MG63 (cell line): ENCODE data around the gene VSIG10L. TPM values are rescaled to one million over a fixed set of nuclear protein-coding genes. Genes with fewer than 3 reads are reported as not detected.
A peak's percentile ranks its signal among the peaks of the same experiment; 100 is the strongest.

Experiments
- DNase-seq: peaks from one replicate; pipeline ENCODE4 v3.0.0-alpha.2; 2020
- H3K27me3 ChIP-seq: fragments of 250-450 bp; sonication (Bioruptor Pico); 2 replicates; pipeline ENCODE4 v1.5.1; 2020; ENCODE audit warnings: mild to moderate bottlenecking, moderate library complexity
- H3K36me3 ChIP-seq: fragments of 250-450 bp; sonication (Bioruptor Pico); 2 replicates; pipeline ENCODE4 v1.5.1; 2020; ENCODE audit warnings: mild to moderate bottlenecking, moderate library complexity
- H3K4me3 ChIP-seq: fragments of 250-450 bp; sonication (Bioruptor Pico); 2 replicates; pipeline ENCODE4 v1.5.1; 2020; ENCODE audit warnings: mild to moderate bottlenecking, moderate library complexity
- H3K9me3 ChIP-seq: fragments of 250-450 bp; sonication (Bioruptor Pico); 2 replicates; pipeline ENCODE4 v1.5.1; 2020; ENCODE audit warnings: mild to moderate bottlenecking, moderate library complexity
- total RNA-seq: library from RNA; depleted of rRNA; stranded (reverse); fragments of >200 nt; shearing (Covaris generic); gene quantifications from 2 replicates; pipeline ENCODE4 v1.2.3, GENCODE V29; 2014; ENCODE audit warnings: low replicate concordance

The VSIG10L gene
- total RNA-seq, 1 experiment from 2014 or later, result 0.95 TPM

DNA sequence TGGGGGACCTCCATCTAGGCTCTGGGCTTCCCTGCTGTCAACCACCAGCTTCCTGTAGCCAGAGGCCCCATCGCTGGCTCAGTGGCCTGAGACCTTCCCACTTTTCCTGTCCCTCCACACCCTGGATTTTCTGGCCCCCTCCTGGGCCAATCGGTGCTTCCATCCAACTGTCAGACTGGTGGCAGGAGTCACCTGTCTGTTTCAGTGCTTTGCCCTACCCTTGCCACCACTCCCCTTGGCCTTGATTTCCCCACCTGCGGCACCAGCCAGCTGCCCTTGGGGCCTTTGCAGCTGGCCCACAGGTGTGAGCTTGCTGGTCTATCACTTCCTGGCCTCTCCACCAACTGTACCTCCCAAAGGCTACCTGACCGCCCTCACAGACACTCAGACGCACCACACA lies 12.5 kb downstream of the VSIG10L start:
- no peaks in the 10 kb centered on the region for H3K36me3 ChIP-seq
- H3K27me3 ChIP-seq, result peaks cover 22% of the 10 kb centered on the region
- DNase-seq, result no peak

DNA sequence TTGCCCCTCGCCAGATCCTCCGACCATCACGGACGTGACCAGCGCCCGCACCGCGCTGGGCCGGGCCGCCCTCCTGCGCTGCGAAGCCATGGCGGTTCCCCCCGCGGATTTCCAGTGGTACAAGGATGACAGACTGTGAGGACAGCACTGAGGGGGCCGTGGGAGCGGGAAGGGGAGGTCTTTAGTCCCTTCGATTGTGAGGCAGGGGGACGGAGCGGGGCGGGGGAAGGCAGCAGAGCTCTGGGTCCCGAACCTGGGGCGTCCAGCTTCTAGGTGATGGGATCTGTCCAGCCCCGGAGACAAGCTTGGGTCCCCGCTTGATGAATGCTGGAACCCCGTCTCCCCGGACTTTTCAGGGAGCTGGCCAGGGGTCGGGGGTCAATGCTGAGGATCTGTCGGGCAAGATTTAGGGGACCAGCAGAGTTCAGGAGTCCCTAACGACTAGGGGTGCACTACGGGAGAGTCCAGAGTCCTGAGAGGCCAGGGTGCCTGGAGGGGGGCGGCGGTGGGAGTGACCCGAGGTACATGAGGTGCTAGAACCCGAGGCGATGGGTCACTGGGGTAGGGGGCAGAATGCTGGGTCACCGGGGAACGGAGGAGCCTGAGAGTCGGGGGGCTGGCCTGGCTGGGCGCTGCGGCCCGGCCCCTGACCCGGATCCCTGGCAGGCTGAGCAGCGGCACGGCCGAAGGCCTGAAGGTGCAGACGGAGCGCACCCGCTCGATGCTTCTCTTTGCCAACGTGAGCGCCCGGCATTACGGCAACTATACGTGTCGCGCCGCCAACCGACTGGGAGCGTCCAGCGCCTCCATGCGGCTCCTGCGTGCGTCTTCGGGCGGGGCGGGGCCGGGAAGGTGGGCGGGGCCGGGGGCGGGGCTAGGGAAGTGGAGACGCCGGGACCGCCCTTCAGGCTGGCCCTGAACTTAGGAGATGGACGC lies 14.6 kb downstream of the VSIG10L start:
- DNase-seq, result peak; percentile 34
- H3K36me3 ChIP-seq, result no peaks in the 10 kb centered on the region
- peaks cover 38% of the 10 kb centered on the region for H3K27me3 ChIP-seq
- H3K9me3 ChIP-seq, result no peaks in the 10 kb centered on the region
- no peak overlapping the region for H3K4me3 ChIP-seq

More for the DNA sequence above, 12.5 kb downstream of the VSIG10L start:
- no peak overlapping the region for H3K4me3 ChIP-seq
- H3K9me3 ChIP-seq, result no peaks in the 10 kb centered on the region

DNA sequence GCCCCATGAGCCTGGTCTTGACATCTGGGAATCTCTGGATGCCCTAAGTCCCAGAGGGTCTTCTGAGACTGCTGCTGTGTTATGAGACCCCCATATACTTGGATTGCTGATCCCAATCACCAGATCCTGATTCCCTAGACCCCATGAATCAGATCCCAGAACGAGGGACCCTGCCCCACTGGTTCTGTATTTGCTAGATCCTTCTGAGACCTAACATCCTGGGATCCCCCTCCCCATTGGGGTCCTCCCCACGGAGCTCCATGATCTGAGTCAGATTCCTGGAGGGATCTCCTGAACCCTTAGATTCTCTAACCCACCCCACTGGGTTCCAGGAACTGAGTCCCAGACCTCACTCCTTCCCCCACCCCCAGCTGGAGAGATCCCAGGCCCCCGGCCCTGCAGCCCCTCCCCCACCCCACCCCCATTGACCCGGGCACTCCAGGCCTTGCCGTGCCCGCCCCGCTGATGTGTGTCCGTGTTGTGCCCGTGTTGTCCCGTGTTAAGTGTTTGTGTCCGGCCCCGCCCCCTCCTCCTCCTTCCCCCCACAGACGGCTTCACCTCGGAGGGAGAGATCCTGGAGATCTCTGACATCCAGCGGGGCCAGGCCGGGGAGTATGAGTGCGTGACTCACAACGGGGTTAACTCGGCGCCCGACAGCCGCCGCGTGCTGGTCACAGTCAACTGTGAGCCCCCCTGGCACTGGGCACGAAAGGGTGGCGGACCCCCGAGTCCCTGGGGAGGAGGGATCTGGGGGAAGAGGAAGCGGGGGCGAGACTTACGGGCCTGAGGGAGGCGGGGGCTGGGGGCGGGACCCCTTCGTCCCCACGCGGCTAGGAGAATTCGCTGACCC lies 15.5 kb downstream of the VSIG10L start:
- Histone ChIP-seq H3K4me3 (no peak overlapping the region), H3K27me3 (peaks cover 38% of the 10 kb centered on the region), H3K36me3 (no peaks in the 10 kb centered on the region), H3K9me3 (no peaks in the 10 kb centered on the region)
- no peak for DNase-seq

DNA sequence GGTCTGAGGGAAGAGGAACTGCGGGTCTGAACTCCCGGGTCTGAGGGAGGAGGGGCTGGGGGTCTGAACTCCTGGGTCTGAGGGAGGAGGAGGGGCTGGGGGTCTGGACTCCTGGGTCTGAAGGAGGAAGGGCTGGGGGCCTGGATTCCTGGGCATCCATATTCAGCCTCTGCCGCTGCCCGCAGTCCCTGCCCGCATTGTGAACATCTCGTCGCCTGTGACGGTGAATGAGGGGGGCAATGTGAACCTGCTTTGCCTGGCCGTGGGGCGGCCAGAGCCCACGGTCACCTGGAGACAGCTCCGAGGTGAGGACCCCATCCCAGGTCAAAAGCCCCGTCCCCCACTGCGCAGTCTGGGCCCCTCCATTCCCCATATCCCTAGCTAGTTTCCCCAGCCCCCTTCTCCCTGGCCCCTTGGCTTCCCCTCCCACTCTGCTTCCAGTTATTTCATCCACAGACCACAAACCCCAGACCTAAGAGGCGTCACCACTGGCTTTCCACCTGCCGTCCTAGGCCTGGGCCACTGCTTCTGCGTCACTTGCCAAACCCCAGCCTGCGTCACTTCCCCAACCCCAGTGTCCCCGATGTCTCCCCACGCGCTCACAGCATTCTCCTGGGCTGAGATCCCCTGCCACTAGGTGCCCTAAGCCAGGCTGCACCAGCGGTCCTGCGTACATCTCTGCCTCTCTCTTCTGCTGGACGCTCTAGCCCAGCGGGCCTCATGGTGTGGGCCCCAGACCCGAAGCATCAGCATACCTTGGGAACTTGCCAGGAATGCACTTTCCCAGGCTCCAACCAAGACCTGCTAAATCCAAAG lies 16.6 kb downstream of the VSIG10L start:
- no peak for DNase-seq

DNA sequence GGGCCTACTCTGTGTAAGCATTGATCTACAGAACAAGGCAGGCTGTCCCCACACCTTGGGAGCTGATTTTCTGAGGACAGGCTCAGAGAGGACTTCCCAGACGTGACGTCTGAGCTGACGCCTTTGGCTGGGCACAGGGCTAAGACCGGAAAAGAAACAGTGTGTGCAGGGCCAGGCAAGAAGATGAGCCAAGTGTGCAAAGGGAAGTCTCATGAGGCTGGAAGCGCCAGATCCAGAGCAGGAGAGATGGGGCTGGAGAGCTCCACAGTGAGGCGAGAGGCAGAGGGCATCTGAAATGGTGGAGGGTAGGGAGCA lies 17.8 kb downstream of the VSIG10L start:
- no peak for DNase-seq
- Histone ChIP-seq H3K4me3 (no peak overlapping the region), H3K9me3 (no peaks in the 10 kb centered on the region)

More for the DNA sequence above, 16.6 kb downstream of the VSIG10L start:
- H3K4me3 ChIP-seq, result no peak overlapping the region
- H3K9me3 ChIP-seq, result no peaks in the 10 kb centered on the region
- H3K27me3 ChIP-seq, result peaks cover 40% of the 10 kb centered on the region
- H3K36me3 ChIP-seq, result no peaks in the 10 kb centered on the region

DNA sequence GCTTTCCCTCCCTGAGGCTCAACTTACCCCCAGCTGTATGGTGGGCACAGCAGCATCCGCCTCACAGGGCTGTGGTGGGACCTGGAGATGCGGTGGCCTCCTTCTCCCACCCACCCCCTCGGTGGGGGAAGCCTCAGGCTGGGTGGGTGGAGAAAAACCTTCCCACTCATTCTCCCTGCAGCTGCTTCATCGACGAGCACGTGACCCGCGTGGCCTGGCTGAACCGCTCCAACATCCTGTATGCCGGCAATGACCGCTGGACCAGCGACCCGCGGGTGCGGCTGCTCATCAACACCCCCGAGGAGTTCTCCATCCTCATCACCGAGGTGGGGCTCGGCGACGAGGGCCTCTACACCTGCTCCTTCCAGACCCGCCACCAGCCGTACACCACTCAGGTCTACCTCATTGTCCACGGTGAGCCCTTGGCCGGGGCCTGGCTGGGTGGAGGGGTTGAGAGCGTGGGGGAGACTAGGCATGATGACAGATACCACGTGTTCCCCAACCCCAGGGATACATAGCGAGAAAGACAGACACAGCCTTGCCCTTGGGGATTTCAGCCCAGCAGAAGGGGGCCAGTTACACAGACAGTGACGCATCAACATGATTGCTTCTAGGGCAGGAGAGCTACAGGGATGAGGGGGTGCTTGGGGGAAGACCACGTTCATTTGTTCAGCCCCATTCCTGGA lies 18.3 kb downstream of the VSIG10L start:
- Histone ChIP-seq H3K36me3 (no peaks in the 10 kb centered on the region), H3K27me3 (peaks cover 40% of the 10 kb centered on the region), H3K9me3 (no peaks in the 10 kb centered on the region), H3K4me3 (no peak overlapping the region)
- no peak for DNase-seq

More for the DNA sequence above, 17.8 kb downstream of the VSIG10L start:
- Histone ChIP-seq H3K36me3 (no peaks in the 10 kb centered on the region), H3K27me3 (peaks cover 40% of the 10 kb centered on the region)

DNA sequence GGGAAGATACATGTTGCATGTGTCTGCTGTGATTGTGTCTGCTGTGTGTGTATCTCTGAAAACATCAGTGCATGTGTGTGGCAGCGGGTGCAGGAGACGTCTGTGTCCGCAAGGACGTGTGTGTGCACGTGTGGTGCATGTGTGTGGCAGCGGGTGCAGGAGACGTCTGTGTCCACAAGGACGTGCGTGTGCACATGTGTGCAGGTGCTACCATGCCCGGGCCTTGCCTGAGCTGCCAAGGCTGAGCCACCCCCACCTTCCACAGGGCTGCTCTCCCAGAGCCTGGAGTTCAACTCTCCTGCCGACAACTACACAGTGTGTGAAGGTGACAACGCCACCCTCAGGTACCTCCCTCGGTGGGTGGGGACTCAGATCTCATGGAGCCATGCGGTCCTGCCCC lies 20.1 kb downstream of the VSIG10L start:
- Histone ChIP-seq H3K36me3 (no peaks in the 10 kb centered on the region), H3K27me3 (peaks cover 33% of the 10 kb centered on the region), H3K9me3 (no peaks in the 10 kb centered on the region), H3K4me3 (no peak overlapping the region)
- no peak for DNase-seq

DNA sequence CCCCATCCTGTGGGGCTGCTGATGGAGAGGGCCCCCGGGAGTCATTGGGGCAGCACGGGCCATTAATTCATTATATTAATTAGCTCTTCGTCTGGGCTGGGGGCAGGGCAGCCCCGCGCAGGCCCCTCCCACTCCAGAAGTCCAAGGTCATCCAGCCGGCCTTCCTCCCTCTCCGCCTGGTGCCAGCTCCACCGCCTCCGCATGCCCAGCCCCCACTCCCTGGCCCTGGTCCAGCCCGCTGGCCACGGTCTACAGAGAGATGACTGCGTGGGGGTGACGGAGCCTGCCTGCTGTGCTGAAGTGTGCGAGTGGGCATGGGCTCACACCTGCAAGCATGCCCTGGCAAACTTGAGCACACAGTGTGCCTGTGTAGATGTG lies 21.7 kb downstream of the VSIG10L start:
- Histone ChIP-seq H3K9me3 (no peaks in the 10 kb centered on the region), H3K27me3 (peaks cover 29% of the 10 kb centered on the region), H3K4me3 (no peak overlapping the region), H3K36me3 (no peaks in the 10 kb centered on the region)
- no peak for DNase-seq

DNA sequence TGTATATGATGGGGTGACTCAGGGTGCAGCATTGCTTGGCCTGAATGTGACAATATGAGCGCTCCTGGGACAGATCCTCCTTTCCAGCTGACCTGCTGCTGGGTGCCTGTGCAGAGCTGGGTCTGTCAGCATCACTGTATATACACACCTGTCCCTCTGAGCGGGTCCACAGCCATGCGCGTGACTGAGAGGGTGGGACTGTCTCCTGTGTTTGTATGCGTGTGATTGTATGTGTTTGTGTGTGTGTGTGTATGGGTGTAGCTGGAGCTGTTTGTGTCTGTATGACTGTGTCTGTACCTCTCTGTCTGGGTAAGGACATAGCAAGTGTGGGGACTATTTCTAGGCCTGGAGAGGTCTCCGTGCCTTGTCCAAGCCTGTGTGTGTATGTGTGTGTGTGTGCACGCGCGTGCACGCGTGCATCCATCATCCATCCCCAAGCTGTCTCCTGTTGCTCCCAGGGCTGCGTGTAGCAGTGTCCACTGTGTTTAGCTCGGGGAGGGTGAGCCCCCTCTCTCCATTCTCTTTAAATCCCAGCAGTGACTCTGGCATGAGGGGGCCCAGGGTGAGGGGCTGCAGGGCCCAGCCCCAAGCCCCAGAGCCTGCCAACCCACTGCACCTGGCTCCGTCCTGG lies 22.2 kb downstream of the VSIG10L start:
- Histone ChIP-seq H3K27me3 (peaks cover 26% of the 10 kb centered on the region), H3K36me3 (no peaks in the 10 kb centered on the region), H3K9me3 (no peaks in the 10 kb centered on the region; the same call in 1 of the 2 replicates), H3K4me3 (no peak overlapping the region)
- no peak for DNase-seq

DNA sequence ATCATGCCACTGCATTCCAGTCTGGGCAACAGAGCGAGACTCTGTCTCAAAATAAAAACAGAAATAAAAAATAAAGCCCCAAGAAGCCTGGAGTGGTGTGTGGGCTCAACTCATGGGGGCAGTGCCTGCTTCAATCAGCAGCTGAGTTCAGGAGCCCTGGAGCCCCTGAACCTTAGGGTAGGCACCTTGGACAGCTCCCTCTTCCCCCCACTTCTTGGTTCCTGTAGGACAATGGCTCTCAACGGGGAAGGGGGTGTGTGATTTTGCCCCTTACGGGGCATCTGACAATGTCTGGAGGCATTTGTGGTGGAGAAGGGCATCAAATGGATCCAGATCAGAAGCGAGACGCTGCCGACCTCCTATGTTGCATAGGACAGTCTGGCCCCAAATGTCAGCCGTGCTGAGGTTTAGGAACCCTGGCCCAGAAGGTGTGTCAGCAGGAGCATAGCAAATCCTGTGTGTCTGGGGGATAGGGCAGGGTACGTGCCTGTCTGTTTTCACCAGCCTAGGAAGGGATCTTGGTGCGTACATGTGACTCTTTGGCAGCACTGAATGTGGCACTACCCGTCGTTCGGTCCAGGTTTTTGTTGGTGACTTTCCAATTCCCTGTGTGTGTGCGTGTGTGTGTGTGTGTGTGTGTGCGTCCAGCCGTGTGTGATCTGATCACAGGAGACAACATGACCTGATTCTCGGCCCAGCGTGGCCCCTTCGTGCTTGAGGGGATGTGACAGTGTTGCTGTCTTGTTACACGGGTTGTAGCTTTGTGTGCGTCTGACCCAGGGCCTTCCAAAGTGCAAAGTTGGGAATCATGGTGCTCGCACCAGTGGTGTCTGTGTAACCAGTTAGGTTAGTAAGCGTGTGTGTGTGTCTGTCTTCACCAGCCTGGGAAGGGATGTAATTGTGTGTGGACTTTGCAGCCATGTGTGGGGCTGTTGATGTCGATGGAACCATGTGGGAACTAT lies 23.0 kb downstream of the VSIG10L start:
- no peak for DNase-seq

DNA sequence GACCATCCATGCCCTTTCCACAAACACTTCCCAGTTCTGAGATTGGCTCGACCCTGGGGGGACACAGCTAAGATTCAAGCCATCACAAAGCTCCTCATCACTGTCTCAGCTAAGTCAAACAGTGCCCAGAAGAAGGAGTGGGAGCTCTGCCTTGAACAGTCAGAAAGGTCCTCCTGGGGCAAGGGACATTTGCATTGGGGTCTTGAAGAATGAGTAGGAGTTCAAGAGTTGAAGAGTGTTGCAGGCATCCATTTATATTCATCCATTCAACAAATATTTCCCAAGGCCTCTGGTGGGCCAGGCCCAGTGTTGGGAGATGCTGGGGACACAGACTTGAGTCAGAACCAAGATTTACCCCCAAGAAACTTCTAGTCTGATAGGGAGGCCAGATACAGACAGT lies 24.0 kb downstream of the VSIG10L start:
- no peaks in the 10 kb centered on the region; the same call in 1 of the 2 replicates for H3K9me3 ChIP-seq
- H3K4me3 ChIP-seq, result no peak overlapping the region
- no peaks in the 10 kb centered on the region for H3K36me3 ChIP-seq
- peaks cover 16% of the 10 kb centered on the region for H3K27me3 ChIP-seq
- no peak for DNase-seq

More for the DNA sequence above, 23.0 kb downstream of the VSIG10L start:
- H3K27me3 ChIP-seq, result peaks cover 25% of the 10 kb centered on the region
- H3K4me3 ChIP-seq, result no peak overlapping the region
- no peaks in the 10 kb centered on the region; the same call in 1 of the 2 replicates for H3K9me3 ChIP-seq
- H3K36me3 ChIP-seq, result no peaks in the 10 kb centered on the region

DNA sequence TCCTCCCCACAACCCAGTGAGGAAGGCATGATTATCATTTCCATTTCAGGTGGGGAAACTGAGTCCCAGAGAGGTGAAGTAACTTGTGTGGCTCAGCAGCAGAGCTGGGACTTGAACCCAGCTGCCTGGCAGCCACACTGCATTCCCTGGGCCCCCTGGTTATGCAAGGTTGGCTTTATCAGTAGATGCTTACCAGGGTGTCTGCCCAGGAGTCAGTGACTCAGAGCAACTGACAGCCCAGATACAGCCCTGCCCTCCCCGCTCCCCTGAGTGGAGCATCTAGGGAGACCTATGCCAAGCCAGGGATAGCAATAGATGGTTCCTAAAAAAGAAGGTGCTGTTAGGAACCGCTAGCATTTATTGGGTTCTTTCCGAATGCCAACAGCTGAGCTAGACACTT lies 24.6 kb downstream of the VSIG10L start:
- no peak overlapping the region for H3K4me3 ChIP-seq
- peak; percentile 38 for DNase-seq

DNA sequence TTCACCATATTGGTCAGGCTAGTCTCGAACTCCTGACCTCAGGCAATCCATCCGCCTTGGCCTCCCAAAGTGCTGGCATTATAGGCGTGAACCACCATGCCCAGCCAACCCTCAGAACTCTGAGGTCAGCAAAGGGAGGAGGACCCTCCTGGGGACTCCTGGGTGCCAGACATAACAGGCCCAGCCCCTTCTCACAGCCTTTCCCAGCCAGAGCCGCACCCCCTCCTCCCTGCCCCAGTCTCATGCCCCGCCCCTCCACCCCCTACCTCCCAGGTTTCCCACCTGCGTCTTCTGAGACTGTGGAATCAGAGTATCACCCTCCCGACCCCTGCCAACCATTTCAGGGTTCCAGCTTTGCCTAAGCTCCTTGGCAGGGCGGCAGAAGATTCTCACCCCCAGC lies 25.3 kb downstream of the VSIG10L start:
- DNase-seq, result no peak
- Histone ChIP-seq H3K9me3 (no peaks in the 10 kb centered on the region; the same call in 1 of the 2 replicates), H3K4me3 (no peak overlapping the region), H3K36me3 (no peaks in the 10 kb centered on the region), H3K27me3 (peaks cover 19% of the 10 kb centered on the region)

More for the DNA sequence above, 24.6 kb downstream of the VSIG10L start:
- Histone ChIP-seq H3K27me3 (peaks cover 15% of the 10 kb centered on the region), H3K9me3 (no peaks in the 10 kb centered on the region; the same call in 1 of the 2 replicates), H3K36me3 (no peaks in the 10 kb centered on the region)

DNA sequence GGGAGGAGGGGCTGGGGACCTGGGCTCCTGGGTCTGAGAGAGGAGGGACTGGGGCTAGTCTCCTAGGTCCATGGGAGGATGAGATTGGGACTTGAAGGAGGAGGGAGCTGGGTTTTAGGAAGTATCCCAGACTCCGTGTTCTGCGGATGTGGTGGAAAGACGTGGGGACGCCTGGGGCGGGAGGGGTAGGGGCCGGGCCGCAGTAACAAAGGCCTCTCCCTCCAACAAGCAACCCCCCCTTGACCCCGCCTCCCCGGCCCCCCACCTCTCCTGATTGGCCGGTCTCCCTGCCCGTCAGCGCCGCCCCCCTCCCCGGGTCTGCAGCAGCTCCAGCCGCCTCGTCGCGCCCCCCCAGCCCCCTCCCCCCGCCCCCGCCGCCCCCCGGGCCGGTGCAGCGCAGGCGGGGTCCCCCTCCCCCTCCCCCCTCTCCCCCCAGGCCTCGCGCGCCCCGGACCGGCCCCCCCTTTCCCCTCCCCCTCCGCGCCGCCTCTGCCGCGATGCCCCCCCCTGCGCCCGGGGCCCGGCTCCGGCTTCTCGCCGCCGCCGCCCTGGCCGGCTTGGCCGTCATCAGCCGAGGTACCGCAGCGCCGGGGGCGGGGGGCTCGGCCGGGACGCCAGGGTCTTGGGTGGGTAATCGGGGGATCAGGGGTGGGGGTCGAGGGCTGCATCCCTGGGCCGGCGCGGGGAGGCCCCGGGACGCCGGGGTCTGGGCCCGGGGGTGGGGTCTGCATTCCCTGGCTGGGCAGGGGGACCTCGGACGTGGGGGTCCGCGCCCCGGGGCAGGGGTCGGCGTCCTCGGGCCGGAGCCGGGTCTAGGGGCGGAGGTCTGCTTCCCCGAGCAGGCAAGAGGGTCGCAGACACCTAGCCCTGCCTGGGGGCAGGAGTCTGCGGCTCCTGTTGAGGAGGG lies 30.3 kb downstream of the VSIG10L start, which contains the start of gene IGLON5:
Gene IGLON5, plus strand, starts transcription at position 294 of the 907 bp plus-strand sequence. Its CDS starts 204 bp downstream, at position 498.
- Histone ChIP-seq H3K27me3 (peaks cover 14% of the 10 kb centered on the region), H3K9me3 (peaks cover 4% of the 10 kb centered on the region; the same call in 1 of the 2 replicates), H3K36me3 (no peaks in the 10 kb centered on the region), H3K4me3 (no peak within 1 kb of the TSS)
- no peak for DNase-seq
